Body of pancreas (tissue), 4 donors: ENCODE data around the gene PLEKHD1. TPM values are rescaled to one million over a fixed set of nuclear protein-coding genes. Genes with fewer than 3 reads are reported as not detected.

Experiments used
- ATAC-seq: fragments of 150-250 bp; one replicate; pipeline ENCODE4 v1.9.1; 2016
- DNase-seq, 4 donors: peaks; one replicate each; pipeline ENCODE4 v3.0.0-alpha.2; 2019
- H3K27ac ChIP-seq, 4 donors: fragments of 200-600 bp; sonication (generic); 1 replicate in 3 of 4; 2 replicates in 1 of 4; pipeline versions ENCODE4 v1.5.1 to v1.6.1; 2016 to 2019; ENCODE audit warnings: mild to moderate bottlenecking in 1 of 4, mixed read lengths in 1 of 4, moderate library complexity in 1 of 4
- H3K27me3 ChIP-seq, 2 donors: fragments of 200-600 bp; sonication (generic); one replicate each; pipeline ENCODE4 v1.6.0; 2016; ENCODE audit warnings: mild to moderate bottlenecking in 1 of 2
- H3K36me3 ChIP-seq, 2 donors: fragments of 200-600 bp; sonication (generic); replicated peaks in 1 of 2; 2 replicates each; pipeline ENCODE4 v1.5.1; 2016; ENCODE audit warnings: low read depth in 2 of 2; ENCODE audit not compliant: insufficient read depth in 1 of 2
- H3K4me1 ChIP-seq: fragments of 200-600 bp; sonication (generic); one replicate; pipeline ENCODE4 v1.6.0; 2016
- H3K4me3 ChIP-seq, 2 donors: fragments of 200-600 bp; sonication (generic); 1 replicate in 1 of 2; 2 replicates in 1 of 2; pipeline ENCODE4 v1.5.1; 2016 to 2019
- H3K9me3 ChIP-seq, 3 donors: fragments of 200-600 bp; sonication (generic); 1 replicate in 2 of 3; 2 replicates in 1 of 3; pipeline ENCODE4 v1.5.1; 2016
- CTCF ChIP-seq, 7 experiments: fragments of 450-650 bp in 4 of 7; fragments of 200-600 bp in 3 of 7; sonication (generic) in 3 of 7; IDR thresholded peaks; one replicate each; pipeline ENCODE4 v1.5.1; 2016 to 2019; ENCODE audit warnings: antibody characterized with exemption in 7 of 7
- POLR2A ChIP-seq, 3 donors: fragments of 450-650 bp; IDR thresholded peaks; one replicate each; pipeline ENCODE4 v1.6.1; 2016; ENCODE audit warnings: antibody characterized with exemption in 3 of 3, mild to moderate bottlenecking in 2 of 3
- whole genome bisulfite sequencing, 2 donors: methylation state at CpG; one replicate each; pipeline ENCODE4 v1.1.5; 2017; 5-methylcytosine and 5-hydroxymethylcytosine counted together
- intact Hi-C: fragments of 100-400 bp; cut with DNase I; formaldehyde crosslinking; loops from one replicate; pipeline ENCODE4 v1.15.1; 2023
- total RNA-seq, 2 donors: library from RNA; depleted of rRNA; stranded (reverse); fragments of >200 nt; gene quantifications; one replicate each; pipeline ENCODE4 v1.1.0, GENCODE V29; 2016

PLEKHD1 gene
- 1 to 10 TPM in 1 of 2 donors, under 1 TPM in 1; under 0.01 to 2.0 TPM for total RNA-seq

DNA sequence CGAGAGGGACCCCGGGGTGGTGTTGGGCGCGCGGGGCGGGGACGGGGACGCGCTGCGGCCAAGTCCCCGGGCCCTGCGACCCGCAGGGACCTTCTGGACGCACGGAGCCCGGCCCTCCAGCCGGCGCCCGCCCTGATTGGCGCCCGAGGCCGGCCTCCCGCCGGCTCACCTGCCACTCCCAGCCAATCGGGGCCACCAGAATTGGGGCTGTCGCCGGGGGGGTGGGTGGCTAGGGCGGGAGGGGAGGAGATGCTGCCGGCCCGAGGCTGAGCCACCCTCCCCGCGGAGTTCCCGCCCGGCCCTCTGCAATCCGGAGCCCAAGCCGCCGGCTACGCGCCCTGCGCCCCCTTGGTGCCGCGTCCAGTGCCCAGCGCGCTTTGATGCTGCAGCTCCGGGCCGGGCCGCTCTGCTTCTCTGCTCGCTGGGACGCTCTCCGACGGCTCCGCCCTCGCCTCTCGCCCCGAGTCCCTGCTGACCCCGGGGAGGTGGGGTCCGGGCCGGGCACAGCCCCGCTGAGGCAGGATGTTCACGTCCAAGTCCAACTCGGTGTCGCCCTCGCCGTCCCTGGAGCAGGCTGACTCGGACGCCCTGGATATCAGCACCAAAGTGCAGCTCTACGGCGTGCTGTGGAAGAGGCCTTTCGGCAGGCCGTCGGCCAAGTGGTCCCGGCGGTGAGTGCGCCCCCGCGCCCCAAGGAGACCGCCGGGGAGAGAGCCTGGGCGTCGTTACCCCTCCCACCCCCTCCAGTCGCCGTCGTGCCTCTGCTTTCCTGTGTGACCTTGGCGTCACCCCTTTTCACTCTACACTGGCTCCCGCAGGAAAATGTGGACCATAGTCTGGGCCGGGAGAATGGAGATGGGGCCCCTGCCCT, at the start of gene PLEKHD1:
Gene PLEKHD1 (plus strand): TSS at position 285 of the 871 bp plus-strand sequence. CDS start 238 bp downstream, at position 523.
- Histone ChIP-seq H3K9me3 (no peaks in the 10 kb centered on the region), H3K36me3 (no peaks in the 10 kb centered on the region), H3K4me3 (peak within 1 kb of the TSS in 1 of 2 donors; percentile 4), H3K27me3 (peaks cover 0 to 9% of the 10 kb centered on the region in 2 donors), H3K4me1 (peaks cover 17% of the 10 kb centered on the region), H3K27ac (no peak within 1 kb of the TSS)
- 4% methylated on average over 3 to 60 of the region's 86 CpGs for WGBS, 2 donors
- DNase-seq: peak in 1 of 4 donors; percentile 22
- TF ChIP-seq CTCF (IDR thresholded peaks at IDR 0.05) (no peak), POLR2A (IDR thresholded peaks at IDR 0.05) (no peak)
- peak; percentile 45 for ATAC-seq
- intact Hi-C loops: no loop called here

- intact Hi-C loops: no loop called here
- Histone ChIP-seq H3K36me3 (no peaks in the 10 kb centered on the region), H3K4me1 (no peaks in the 10 kb centered on the region), H3K27ac (no peak overlapping the region), H3K9me3 (no peaks in the 10 kb centered on the region), H3K4me3 (no peak overlapping the region), H3K27me3 (no peaks in the 10 kb centered on the region)
- WGBS, 2 donors: 82 to 94% methylated on average over 12 of the region's 12 CpGs
- ATAC-seq (no peak), DNase-seq (no peak)
- no peak for TF ChIP-seq CTCF (IDR thresholded peaks at IDR 0.05)
- no peak for TF ChIP-seq POLR2A (IDR thresholded peaks at IDR 0.05)
Measured at GRCh38 chr14:69439521-69440270, 44.8 kb upstream of the PLEKHD1 start.

GRCh38 chr14:69441948-69442347, 42.6 kb upstream of the PLEKHD1 start:
- no peaks in the 10 kb centered on the region for H3K4me1 ChIP-seq
- WGBS, 2 donors: 80 to 84% methylated on average over 5 of the region's 5 CpGs
- no peak overlapping the region for H3K4me3 ChIP-seq
- intact Hi-C loops: no loop called here
- no peak for DNase-seq
- H3K27ac ChIP-seq: no peak overlapping the region
- no peaks in the 10 kb centered on the region for H3K9me3 ChIP-seq
- no peak for ATAC-seq
- H3K36me3 ChIP-seq: no peaks in the 10 kb centered on the region
- TF ChIP-seq CTCF (IDR thresholded peaks at IDR 0.05) (no peak), POLR2A (IDR thresholded peaks at IDR 0.05) (no peak)
- no peaks in the 10 kb centered on the region for H3K27me3 ChIP-seq

DNA sequence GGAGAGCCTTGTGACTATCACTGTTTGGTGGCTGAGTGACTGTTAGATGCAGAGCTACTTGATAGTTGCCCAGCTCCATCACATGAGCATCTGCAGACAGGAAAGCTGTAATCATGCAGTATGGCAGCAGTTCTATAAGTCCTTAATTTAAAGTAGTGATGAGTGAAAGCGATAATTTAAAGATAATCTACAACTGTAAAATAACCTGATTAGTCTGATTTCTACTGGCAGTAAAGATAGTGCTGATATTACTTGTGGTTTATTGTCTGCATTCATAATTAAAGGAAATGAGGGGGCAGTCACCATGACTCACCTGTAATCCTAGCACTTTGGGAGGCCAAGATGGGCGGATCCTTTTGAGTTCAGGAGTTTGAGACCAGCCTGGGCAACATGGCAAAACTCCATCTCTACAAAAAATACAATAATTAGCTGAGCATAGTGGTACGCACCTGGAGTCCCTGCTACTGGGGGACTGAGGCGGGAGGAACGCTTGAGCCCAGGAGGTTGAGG, 41.2 kb upstream of the PLEKHD1 start:
- Histone ChIP-seq H3K36me3 (no peaks in the 10 kb centered on the region), H3K9me3 (no peaks in the 10 kb centered on the region), H3K4me1 (no peaks in the 10 kb centered on the region), H3K27ac (no peak overlapping the region), H3K4me3 (no peak overlapping the region), H3K27me3 (no peaks in the 10 kb centered on the region)
- WGBS, 2 donors: 93 to 95% methylated on average over 5 of the region's 5 CpGs
- TF ChIP-seq CTCF (IDR thresholded peaks at IDR 0.05): no peak
- no peak for TF ChIP-seq POLR2A (IDR thresholded peaks at IDR 0.05)
- intact Hi-C loops: no loop called here
- DNase-seq: no peak
- no peak for ATAC-seq
